MM.1S (cell line): ENCODE results near the gene PTPRO.

Experiments
- EZH2 ChIP-seq: fragments of 300-600 bp; sonication (generic); optimal IDR thresholded peaks from 2 replicates; pipeline ENCODE3; 2017; ENCODE audit warnings: low read depth, mild to moderate bottlenecking, antibody characterized with exemption, low read length, mixed read lengths
- EZH2phosphoT487 ChIP-seq: fragments of 300-600 bp; sonication (generic); IDR thresholded peaks from 2 replicates; pipeline ENCODE4 v1.6.1; 2018; ENCODE audit warnings: antibody characterized with exemption, low read length
- TF ChIP-seq, protein P1 (sequence below): fragments of 300-600 bp; sonication (generic); IDR thresholded peaks from 2 replicates; pipeline ENCODE4 v1.5.1; 2016; ENCODE audit warnings: antibody characterized with exemption, low read length, mixed read lengths

DNA sequence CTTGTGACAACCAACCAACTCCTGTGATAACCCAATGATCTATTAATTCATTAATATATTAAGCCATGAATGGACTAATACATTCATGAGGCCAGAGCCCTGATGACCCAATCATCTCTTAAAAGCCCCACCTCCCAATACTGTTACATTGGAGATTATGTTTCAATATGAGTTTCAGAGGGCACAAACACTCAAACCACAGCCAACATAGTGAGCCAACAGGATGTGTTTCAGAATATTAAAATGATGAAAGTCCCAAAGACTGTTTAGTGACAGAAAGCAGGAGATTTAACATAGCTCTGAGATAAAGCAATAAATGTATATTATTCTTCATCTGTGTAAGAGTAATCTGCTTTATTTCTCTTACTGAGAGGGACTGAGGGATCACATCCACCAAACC is 71.7 kb downstream of the PTPRO start:
- TF ChIP-seq, protein P1, sequence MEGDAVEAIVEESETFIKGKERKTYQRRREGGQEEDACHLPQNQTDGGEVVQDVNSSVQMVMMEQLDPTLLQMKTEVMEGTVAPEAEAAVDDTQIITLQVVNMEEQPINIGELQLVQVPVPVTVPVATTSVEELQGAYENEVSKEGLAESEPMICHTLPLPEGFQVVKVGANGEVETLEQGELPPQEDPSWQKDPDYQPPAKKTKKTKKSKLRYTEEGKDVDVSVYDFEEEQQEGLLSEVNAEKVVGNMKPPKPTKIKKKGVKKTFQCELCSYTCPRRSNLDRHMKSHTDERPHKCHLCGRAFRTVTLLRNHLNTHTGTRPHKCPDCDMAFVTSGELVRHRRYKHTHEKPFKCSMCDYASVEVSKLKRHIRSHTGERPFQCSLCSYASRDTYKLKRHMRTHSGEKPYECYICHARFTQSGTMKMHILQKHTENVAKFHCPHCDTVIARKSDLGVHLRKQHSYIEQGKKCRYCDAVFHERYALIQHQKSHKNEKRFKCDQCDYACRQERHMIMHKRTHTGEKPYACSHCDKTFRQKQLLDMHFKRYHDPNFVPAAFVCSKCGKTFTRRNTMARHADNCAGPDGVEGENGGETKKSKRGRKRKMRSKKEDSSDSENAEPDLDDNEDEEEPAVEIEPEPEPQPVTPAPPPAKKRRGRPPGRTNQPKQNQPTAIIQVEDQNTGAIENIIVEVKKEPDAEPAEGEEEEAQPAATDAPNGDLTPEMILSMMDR: no peak
- no peak for TF ChIP-seq EZH2
- no peak for TF ChIP-seq EZH2phosphoT487
